ENCODE data around the gene TRERF1.

The TRERF1 gene

GRCh38 chr6:42433409-42433808 lies 18.3 kb downstream of the TRERF1 start:
- DNase-seq (ENCODE audit: insufficient read length), result no peak
- no peak for TF ChIP-seq POLR2A (IDR thresholded peaks at IDR 0.05; ENCODE audit: low read depth, low read length)
- TF ChIP-seq TAF1 (IDR thresholded peaks at IDR 0.05; ENCODE audit: borderline replicate concordance, low read depth, low read length), result no peak
- TF ChIP-seq POLR2AphosphoS5 (IDR thresholded peaks at IDR 0.05; ENCODE audit: low read depth, low read length), result no peak
- no peak for FAIRE-seq

DNA sequence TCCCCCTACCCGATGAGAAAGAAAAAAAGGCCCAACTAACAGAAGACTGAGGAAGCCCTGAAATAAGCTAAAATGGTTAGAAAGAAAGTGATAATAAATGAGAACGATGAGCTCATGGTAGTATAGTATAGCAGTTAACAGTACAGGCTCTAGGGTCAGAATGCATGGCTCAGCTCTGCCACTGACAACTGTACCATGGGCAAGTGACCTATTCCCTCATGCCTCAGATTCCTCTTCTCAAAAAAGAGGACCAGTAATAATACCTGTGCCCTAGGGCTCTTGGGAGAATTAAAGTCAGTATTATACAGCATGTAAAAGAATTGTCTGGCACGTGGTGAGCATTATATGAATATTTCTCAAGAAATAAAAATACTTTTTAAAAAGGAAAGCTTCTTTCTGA lies 19.8 kb downstream of the TRERF1 start:
- DNase-seq (ENCODE audit: insufficient read length) (no peak), FAIRE-seq (no peak)
- TF ChIP-seq POLR2A (IDR thresholded peaks at IDR 0.05; ENCODE audit: low read depth, low read length), result no peak
- TF ChIP-seq TAF1 (IDR thresholded peaks at IDR 0.05; ENCODE audit: borderline replicate concordance, low read depth, low read length), result no peak
- TF ChIP-seq POLR2AphosphoS5 (IDR thresholded peaks at IDR 0.05; ENCODE audit: low read depth, low read length), result no peak

DNA sequence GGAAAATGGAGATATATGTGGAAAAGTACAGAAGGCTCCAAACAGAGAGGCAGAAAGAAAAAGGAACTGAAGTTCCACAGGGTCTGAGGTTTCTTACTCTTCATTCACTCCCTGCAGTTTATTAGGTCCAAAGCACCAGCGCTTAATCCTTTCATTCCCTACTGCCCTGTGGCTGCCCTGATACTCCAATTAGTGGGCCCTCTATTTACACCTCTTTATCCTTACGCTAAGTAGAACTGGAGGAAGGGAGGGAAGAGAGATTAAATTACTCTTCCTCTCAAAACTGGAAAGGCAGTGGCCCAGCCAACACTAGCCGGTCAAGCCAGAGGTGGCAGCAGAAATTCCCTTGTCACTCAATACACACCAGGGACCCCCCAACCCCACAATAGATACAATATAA lies 20.4 kb downstream of the TRERF1 start:
- TF ChIP-seq TAF1 (IDR thresholded peaks at IDR 0.05; ENCODE audit: borderline replicate concordance, low read depth, low read length) (no peak), POLR2AphosphoS5 (IDR thresholded peaks at IDR 0.05; ENCODE audit: low read depth, low read length) (no peak), POLR2A (IDR thresholded peaks at IDR 0.05; ENCODE audit: low read depth, low read length) (no peak)
- no peak for DNase-seq (ENCODE audit: insufficient read length)
- FAIRE-seq, result no peak

GRCh38 chr6:42429836-42430235 lies 21.9 kb downstream of the TRERF1 start:
- FAIRE-seq (no peak), DNase-seq (ENCODE audit: insufficient read length) (no peak)
- TF ChIP-seq TAF1 (IDR thresholded peaks at IDR 0.05; ENCODE audit: borderline replicate concordance, low read depth, low read length) (no peak), POLR2A (IDR thresholded peaks at IDR 0.05; ENCODE audit: low read depth, low read length) (no peak), POLR2AphosphoS5 (IDR thresholded peaks at IDR 0.05; ENCODE audit: low read depth, low read length) (no peak)

DNA sequence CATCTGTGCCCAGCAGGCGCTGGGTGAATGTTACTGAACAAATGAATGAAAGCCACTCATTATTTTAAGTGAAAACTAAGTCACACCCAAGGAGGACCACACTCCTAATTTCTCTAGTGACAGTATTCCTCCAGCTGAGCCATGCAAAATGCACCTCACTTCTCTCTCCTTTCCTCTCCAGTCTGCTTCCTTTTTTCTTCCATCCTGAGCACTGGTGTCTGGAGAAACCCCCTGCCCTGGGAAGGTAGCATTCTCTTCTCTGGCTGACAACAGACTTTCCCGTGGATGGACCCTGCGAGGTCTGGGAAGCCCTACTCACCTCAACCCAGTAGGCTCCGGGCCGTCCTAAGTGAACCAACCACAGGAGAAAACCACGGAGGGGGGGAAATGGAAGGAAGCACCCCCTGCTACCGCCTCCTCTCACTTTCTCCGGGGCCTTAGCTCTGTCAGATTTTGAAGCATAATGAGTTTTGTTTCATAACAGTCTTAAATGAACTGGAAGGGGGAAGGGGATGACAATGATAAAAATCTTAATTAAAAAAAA lies 22.6 kb downstream of the TRERF1 start:
- FAIRE-seq (no peak), DNase-seq (ENCODE audit: insufficient read length) (no peak)
- no peak for TF ChIP-seq POLR2AphosphoS5 (IDR thresholded peaks at IDR 0.05; ENCODE audit: low read depth, low read length)
- no peak for TF ChIP-seq TAF1 (IDR thresholded peaks at IDR 0.05; ENCODE audit: borderline replicate concordance, low read depth, low read length)

DNA sequence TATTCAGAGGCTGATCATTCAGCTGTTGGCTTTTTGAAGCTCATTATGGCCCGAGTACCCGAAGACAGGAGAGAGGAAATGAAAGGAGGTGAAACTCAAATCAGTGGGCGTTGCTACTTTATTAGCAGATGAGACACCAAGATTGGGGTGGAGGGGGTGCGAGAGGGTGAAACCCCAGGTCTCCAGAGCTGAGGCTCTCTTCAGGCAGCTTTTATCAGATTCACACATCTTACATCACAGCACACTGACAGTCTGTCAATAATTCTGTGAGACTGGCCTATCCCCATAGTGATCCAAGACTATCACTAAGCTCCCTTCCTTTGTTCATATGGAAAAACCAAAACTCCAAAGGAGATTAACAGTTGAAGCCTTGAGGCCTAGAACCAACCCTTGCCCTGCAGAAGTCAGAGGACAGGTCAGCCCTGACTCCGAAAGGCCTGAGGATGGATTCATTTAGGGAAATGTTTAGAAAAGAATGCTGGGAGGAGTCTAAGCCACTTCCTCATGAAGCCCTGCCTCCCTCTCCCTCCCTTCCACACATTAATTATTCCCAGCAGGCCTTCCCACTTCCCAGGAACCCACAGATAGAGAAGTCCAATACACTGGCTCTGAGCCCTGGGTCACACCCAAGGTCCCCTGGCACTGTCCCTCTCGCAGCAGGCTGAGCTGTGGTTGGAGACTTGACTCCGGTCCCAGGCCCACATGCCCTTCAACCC lies 23.2 kb downstream of the TRERF1 start:
- DNase-seq (ENCODE audit: insufficient read length) (peak; percentile 66), FAIRE-seq (peak; percentile 84)
- TF ChIP-seq POLR2A (IDR thresholded peaks at IDR 0.05; ENCODE audit: low read depth, low read length), result no peak

DNA sequence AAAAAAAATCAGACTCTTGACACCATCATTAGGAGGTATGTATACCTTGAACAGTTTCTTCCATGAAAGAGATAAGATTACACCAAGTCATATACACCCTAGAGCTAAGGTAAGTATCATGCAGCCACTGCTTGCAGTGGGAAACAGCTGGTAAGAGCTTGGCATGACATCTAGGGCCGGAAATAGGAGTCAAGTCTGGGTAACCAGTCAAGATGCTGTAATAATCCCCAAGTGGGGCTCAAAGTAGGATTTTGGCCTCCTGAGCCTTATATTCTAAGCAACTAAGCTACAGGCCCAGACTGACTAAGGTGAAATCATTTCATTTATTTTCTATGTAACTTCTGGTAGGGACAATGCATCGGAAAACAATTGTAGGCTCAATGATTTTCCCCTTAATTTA lies 23.9 kb downstream of the TRERF1 start:
- FAIRE-seq, result no peak
- TF ChIP-seq POLR2A (IDR thresholded peaks at IDR 0.05; ENCODE audit: low read depth, low read length), result no peak
- no peak for TF ChIP-seq TAF1 (IDR thresholded peaks at IDR 0.05; ENCODE audit: borderline replicate concordance, low read depth, low read length)
- no peak for TF ChIP-seq POLR2AphosphoS5 (IDR thresholded peaks at IDR 0.05; ENCODE audit: low read depth, low read length)
- DNase-seq (ENCODE audit: insufficient read length), result no peak

DNA sequence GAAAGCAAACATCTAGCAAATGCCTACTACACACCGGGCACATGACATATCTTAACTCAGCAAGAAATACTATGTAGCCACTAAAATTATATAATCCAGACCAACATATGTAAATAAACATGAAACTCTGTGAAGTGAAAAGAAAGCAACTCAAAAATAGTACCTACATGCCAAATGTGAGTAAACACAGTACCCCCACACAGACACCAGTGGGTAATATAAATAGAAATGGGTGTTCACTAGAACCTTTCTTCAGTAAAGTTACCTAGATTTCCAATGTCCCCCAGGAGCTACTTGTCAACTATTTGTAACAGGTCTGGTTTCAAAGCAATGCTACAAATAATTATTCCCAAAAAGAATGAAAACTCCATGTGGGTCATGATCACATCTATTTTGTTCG lies 25.5 kb downstream of the TRERF1 start:
- TF ChIP-seq POLR2A (IDR thresholded peaks at IDR 0.05; ENCODE audit: low read depth, low read length) (no peak), POLR2AphosphoS5 (IDR thresholded peaks at IDR 0.05; ENCODE audit: low read depth, low read length) (no peak), TAF1 (IDR thresholded peaks at IDR 0.05; ENCODE audit: borderline replicate concordance, low read depth, low read length) (no peak)
- FAIRE-seq, result no peak
- no peak for DNase-seq (ENCODE audit: insufficient read length)

- no peak for DNase-seq (ENCODE audit: insufficient read length)
- TF ChIP-seq TAF1 (IDR thresholded peaks at IDR 0.05; ENCODE audit: borderline replicate concordance, low read depth, low read length) (no peak), POLR2A (IDR thresholded peaks at IDR 0.05; ENCODE audit: low read depth, low read length) (no peak), POLR2AphosphoS5 (IDR thresholded peaks at IDR 0.05; ENCODE audit: low read depth, low read length) (no peak)
- FAIRE-seq, result no peak
Observed at GRCh38 chr6:42424906-42425474, 26.7 kb downstream of the TRERF1 start.

- DNase-seq (ENCODE audit: insufficient read length) (peak; percentile 50), FAIRE-seq (peak; percentile 88)
- TF ChIP-seq POLR2A (IDR thresholded peaks at IDR 0.05; ENCODE audit: low read depth, low read length) (no peak), POLR2AphosphoS5 (IDR thresholded peaks at IDR 0.05; ENCODE audit: low read depth, low read length) (no peak), TAF1 (IDR thresholded peaks at IDR 0.05; ENCODE audit: borderline replicate concordance, low read depth, low read length) (no peak)
Observed at GRCh38 chr6:42423244-42423643, 28.5 kb downstream of the TRERF1 start.

GRCh38 chr6:42420741-42421140 lies 31.0 kb downstream of the TRERF1 start:
- TF ChIP-seq POLR2AphosphoS5 (IDR thresholded peaks at IDR 0.05; ENCODE audit: low read depth, low read length) (no peak), POLR2A (IDR thresholded peaks at IDR 0.05; ENCODE audit: low read depth, low read length) (no peak), TAF1 (IDR thresholded peaks at IDR 0.05; ENCODE audit: borderline replicate concordance, low read depth, low read length) (no peak)
- FAIRE-seq (no peak), DNase-seq (ENCODE audit: insufficient read length) (no peak)
